ENCODE data around the gene ST3GAL5.

DNA sequence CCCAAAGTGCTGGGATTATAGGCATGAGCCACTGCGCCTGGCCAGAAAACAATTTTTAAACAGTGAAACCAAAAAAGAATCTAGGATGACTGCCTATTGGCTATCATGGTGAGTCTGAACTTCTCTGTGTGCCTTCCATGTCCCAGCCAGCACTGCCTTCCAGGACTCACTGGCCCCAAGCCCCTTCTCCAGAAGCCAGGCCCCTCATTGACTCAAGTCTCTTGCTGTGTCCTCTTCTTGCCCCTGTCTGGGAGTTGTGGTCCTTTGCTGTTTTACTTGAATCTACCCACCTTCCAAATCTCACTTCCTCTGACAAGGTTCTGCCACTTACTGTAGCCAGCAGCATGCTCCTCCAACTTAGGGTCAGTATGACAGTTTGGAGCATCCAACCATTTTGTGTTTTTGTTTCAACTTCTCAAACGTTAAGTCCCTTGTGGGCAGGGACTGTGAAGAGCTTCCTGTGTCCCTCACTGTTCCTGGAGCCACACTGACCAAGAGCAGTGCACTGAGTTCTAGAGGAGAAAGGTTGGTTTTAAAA is 41.7 kb downstream of the ST3GAL5 start:
- TF ChIP-seq, protein P1, sequence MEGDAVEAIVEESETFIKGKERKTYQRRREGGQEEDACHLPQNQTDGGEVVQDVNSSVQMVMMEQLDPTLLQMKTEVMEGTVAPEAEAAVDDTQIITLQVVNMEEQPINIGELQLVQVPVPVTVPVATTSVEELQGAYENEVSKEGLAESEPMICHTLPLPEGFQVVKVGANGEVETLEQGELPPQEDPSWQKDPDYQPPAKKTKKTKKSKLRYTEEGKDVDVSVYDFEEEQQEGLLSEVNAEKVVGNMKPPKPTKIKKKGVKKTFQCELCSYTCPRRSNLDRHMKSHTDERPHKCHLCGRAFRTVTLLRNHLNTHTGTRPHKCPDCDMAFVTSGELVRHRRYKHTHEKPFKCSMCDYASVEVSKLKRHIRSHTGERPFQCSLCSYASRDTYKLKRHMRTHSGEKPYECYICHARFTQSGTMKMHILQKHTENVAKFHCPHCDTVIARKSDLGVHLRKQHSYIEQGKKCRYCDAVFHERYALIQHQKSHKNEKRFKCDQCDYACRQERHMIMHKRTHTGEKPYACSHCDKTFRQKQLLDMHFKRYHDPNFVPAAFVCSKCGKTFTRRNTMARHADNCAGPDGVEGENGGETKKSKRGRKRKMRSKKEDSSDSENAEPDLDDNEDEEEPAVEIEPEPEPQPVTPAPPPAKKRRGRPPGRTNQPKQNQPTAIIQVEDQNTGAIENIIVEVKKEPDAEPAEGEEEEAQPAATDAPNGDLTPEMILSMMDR (IDR thresholded peaks at IDR 0.05; ENCODE audit: insufficient read depth, low read length), result no peak
- TF ChIP-seq POLR2AphosphoS5 (IDR thresholded peaks at IDR 0.05; ENCODE audit: low read depth), result no peak

Measured in HL-60 (cell line).